ENCODE results near the gene STAT2. TPM values are rescaled to one million over a fixed set of nuclear protein-coding genes. Genes with fewer than 3 reads are reported as not detected.

The STAT2 gene
- polyA plus RNA-seq, 1 donor (not counting 4 experiments of a cell fraction or from before 2014, with no cell fraction given) = 95.8 TPM

DNA sequence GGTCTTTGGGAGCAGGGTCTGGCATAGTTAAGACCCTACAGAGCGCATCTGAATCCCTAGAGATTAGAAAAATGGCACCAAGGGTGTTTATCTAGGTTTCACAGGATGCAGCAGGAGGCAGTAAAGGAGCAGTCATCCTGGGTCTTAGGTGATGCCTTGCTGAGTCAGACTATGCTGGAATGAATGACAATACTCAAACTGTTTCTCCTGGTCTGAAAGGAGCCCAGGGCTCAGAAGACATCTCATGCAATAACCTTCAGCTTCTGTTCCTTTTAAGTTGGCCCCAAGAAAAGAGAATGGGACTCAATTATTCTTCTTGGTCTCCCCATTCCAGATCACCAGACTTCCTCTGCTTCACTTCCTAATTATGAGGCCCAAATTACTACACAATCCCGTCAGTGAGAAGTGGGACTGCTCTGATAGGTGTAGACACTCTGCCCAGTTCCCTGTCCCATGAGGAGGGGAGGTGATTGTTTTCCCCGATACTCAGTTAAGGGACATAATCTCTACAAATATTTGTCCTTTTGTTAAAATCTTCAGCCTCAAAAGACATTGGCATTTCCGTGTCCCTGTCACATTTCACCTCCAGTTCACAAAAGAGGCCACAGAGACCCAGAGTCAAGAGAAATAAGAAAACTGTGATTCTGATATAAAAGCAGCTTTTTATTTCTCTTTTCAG lies 17.5 kb upstream of the STAT2 start:
- H3K4me3 ChIP-seq (ENCODE audit: control insufficient read depth in 2 of 3, extremely low read depth in 1 of 3, insufficient read depth in 2 of 3, low read depth in 1 of 3, low read length in 3 of 3) = no peak overlapping the region
- H3K9ac ChIP-seq (ENCODE audit: control insufficient read depth, extremely low read depth, insufficient read depth, low read length) = no peak overlapping the region
- no peak overlapping the region for H3K4me2 ChIP-seq (ENCODE audit: control insufficient read depth, extremely low read depth, insufficient read depth, low read depth, low read length)
- H3K9me3 ChIP-seq (ENCODE audit: control insufficient read depth, low read depth, low read length) = no peaks in the 10 kb centered on the region
- no peaks in the 10 kb centered on the region for H3K4me1 ChIP-seq (ENCODE audit: control insufficient read depth, extremely low read depth, insufficient read depth, low read length)
- H3K9me1 ChIP-seq (ENCODE audit: control insufficient read depth, extremely low read depth, insufficient read depth, low read length) = no peaks in the 10 kb centered on the region
- no peaks in the 10 kb centered on the region for H4K20me1 ChIP-seq (ENCODE audit: control insufficient read depth, extremely low read depth, insufficient read depth, low read length)
- H3K36me3 ChIP-seq (ENCODE audit: control insufficient read depth in 2 of 2, extremely low read depth in 1 of 2, insufficient read depth in 2 of 2, low read length in 2 of 2) = no peaks in the 10 kb centered on the region
- dilution Hi-C loops (cut with MboI; ENCODE audit: extremely low pct_ligation_motif_present, low sequenced_read_pairs) = no loop called here
- DNase-seq (ENCODE audit: low read depth, low spot score) = no peak
- no peaks in the 10 kb centered on the region for H3K27me3 ChIP-seq (ENCODE audit: control insufficient read depth, extremely low read depth, insufficient read depth, low read length)
- FAIRE-seq = peak; percentile 58
- H2AFZ ChIP-seq (ENCODE audit: control insufficient read depth, low read length) = peak overlapping the region; percentile 32
- TF ChIP-seq, protein P1, sequence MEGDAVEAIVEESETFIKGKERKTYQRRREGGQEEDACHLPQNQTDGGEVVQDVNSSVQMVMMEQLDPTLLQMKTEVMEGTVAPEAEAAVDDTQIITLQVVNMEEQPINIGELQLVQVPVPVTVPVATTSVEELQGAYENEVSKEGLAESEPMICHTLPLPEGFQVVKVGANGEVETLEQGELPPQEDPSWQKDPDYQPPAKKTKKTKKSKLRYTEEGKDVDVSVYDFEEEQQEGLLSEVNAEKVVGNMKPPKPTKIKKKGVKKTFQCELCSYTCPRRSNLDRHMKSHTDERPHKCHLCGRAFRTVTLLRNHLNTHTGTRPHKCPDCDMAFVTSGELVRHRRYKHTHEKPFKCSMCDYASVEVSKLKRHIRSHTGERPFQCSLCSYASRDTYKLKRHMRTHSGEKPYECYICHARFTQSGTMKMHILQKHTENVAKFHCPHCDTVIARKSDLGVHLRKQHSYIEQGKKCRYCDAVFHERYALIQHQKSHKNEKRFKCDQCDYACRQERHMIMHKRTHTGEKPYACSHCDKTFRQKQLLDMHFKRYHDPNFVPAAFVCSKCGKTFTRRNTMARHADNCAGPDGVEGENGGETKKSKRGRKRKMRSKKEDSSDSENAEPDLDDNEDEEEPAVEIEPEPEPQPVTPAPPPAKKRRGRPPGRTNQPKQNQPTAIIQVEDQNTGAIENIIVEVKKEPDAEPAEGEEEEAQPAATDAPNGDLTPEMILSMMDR (optimal IDR thresholded peaks at IDR 0.05 in 1 of 3, IDR thresholded peaks at IDR 0.05 in 1 of 3, conservative IDR thresholded peaks at IDR 0.05 in 1 of 3; ENCODE audit: extremely low read depth in 1 of 3, insufficient read depth in 2 of 3, low read length in 3 of 3) = peak; percentile 48 to 75 (median 68)
- no peak for TF ChIP-seq EZH2 (IDR thresholded peaks at IDR 0.05; ENCODE audit: low read length)
- no peak overlapping the region for H3K27ac ChIP-seq (ENCODE audit: control insufficient read depth, insufficient read depth, low read length)
- no peaks in the 10 kb centered on the region for H3K79me2 ChIP-seq (ENCODE audit: control insufficient read depth, insufficient read depth, low read length)

DNA sequence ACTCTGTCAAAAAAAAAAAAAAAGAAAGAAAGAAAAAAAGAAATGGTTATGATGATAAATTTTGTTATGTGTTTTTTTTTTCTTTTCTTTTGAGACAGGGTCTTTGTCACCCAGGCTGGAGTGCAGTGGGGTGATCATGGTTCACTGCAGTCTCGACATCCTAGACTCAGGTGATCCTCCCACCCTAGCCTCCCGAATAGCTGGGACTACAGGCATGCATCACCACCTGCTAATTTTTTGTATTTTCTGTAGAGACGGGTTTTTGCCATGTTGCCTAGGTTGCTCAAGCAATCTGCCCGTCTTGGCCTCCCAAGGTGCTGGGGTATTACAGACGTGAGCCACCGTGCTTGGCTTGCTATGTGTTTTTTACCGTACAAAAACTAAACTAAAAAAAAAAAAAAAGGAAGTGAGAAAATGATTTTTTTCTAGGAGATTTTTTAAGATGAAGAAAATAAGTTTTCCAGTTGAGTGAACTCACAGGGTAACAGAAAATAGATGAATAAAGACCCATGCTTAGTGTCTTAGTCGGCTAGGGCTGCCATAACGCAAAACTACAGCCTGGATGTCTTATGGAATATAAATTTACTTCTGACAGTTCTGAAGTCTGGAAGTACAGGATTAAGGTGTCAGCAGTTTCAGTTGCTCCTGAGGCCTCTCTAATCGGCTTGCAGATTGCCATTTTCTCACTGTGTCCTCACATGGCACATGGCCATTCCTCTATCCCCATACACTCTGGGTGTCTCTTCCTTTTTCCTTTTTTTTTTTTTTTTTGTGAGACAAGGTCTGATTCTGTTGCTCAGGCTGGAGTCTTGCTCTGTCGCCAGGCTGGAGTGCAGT lies 15.9 kb upstream of the STAT2 start:
- Histone ChIP-seq H3K4me2 (ENCODE audit: control insufficient read depth, extremely low read depth, insufficient read depth, low read depth, low read length) (no peak overlapping the region), H3K9me1 (ENCODE audit: control insufficient read depth, extremely low read depth, insufficient read depth, low read length) (no peaks in the 10 kb centered on the region), H3K36me3 (ENCODE audit: control insufficient read depth in 2 of 2, extremely low read depth in 1 of 2, insufficient read depth in 2 of 2, low read length in 2 of 2) (no peaks in the 10 kb centered on the region), H3K27me3 (ENCODE audit: control insufficient read depth, extremely low read depth, insufficient read depth, low read length) (no peaks in the 10 kb centered on the region), H3K9me3 (ENCODE audit: control insufficient read depth, low read depth, low read length) (no peaks in the 10 kb centered on the region), H2AFZ (ENCODE audit: control insufficient read depth, low read length) (no peak overlapping the region), H3K27ac (ENCODE audit: control insufficient read depth, insufficient read depth, low read length) (no peak overlapping the region), H3K4me3 (ENCODE audit: control insufficient read depth in 2 of 3, extremely low read depth in 1 of 3, insufficient read depth in 2 of 3, low read depth in 1 of 3, low read length in 3 of 3) (no peak overlapping the region), H3K79me2 (ENCODE audit: control insufficient read depth, insufficient read depth, low read length) (no peaks in the 10 kb centered on the region), H3K9ac (ENCODE audit: control insufficient read depth, extremely low read depth, insufficient read depth, low read length) (no peak overlapping the region), H3K4me1 (ENCODE audit: control insufficient read depth, extremely low read depth, insufficient read depth, low read length) (no peaks in the 10 kb centered on the region), H4K20me1 (ENCODE audit: control insufficient read depth, extremely low read depth, insufficient read depth, low read length) (no peaks in the 10 kb centered on the region)
- no peak for DNase-seq (ENCODE audit: low read depth, low spot score)
- FAIRE-seq = no peak
- TF ChIP-seq EZH2 (IDR thresholded peaks at IDR 0.05; ENCODE audit: low read length) = no peak
- TF ChIP-seq, protein P1 (optimal IDR thresholded peaks at IDR 0.05 in 1 of 3, IDR thresholded peaks at IDR 0.05 in 1 of 3, conservative IDR thresholded peaks at IDR 0.05 in 1 of 3; ENCODE audit: extremely low read depth in 1 of 3, insufficient read depth in 2 of 3, low read length in 3 of 3) = no peak
- dilution Hi-C loops (cut with MboI; ENCODE audit: extremely low pct_ligation_motif_present, low sequenced_read_pairs) = no loop called here

All from keratinocyte (primary cell).